ENCODE results near the gene ABCC4.

The ABCC4 gene

GRCh38 chr13:95115525-95115924 lies 185.7 kb downstream of the ABCC4 start:
- no peak for DNase-seq (ENCODE audit: low spot score)

- no peak for DNase-seq (ENCODE audit: low spot score)
These were observed 187.7 kb downstream of the ABCC4 start for GRCh38 chr13:95113601-95114000.

- DNase-seq (ENCODE audit: low spot score), result no peak
These were observed 188.4 kb downstream of the ABCC4 start for GRCh38 chr13:95112883-95113282.

GRCh38 chr13:95111608-95112007 lies 189.6 kb downstream of the ABCC4 start:
- no peak for DNase-seq (ENCODE audit: low spot score)

- no peak for DNase-seq (ENCODE audit: low spot score)
These were observed 194.7 kb downstream of the ABCC4 start for GRCh38 chr13:95106562-95106961.

- DNase-seq (ENCODE audit: low spot score), result no peak
These were observed 200.5 kb downstream of the ABCC4 start for GRCh38 chr13:95100525-95101433.

- DNase-seq (ENCODE audit: low spot score), result no peak
These were observed 201.7 kb downstream of the ABCC4 start for GRCh38 chr13:95099541-95099940.

- DNase-seq (ENCODE audit: low spot score), result no peak
These were observed 202.3 kb downstream of the ABCC4 start for GRCh38 chr13:95098916-95099315.

- no peak for DNase-seq (ENCODE audit: low spot score)
These were observed 209.5 kb downstream of the ABCC4 start for GRCh38 chr13:95091755-95092154.

GRCh38 chr13:95087746-95088305 lies 213.4 kb downstream of the ABCC4 start:
- no peak for DNase-seq (ENCODE audit: low spot score)

- no peak for DNase-seq (ENCODE audit: low spot score)
These were observed 214.5 kb downstream of the ABCC4 start for GRCh38 chr13:95086761-95087160.

GRCh38 chr13:95083758-95084157 lies 217.5 kb downstream of the ABCC4 start:
- DNase-seq (ENCODE audit: low spot score), result no peak

GRCh38 chr13:95083066-95083465 lies 218.2 kb downstream of the ABCC4 start:
- no peak for DNase-seq (ENCODE audit: low spot score)

- no peak for DNase-seq (ENCODE audit: low spot score)
These were observed 225.7 kb downstream of the ABCC4 start for GRCh38 chr13:95075506-95075905.

GRCh38 chr13:95074820-95075219 lies 226.4 kb downstream of the ABCC4 start:
- no peak for DNase-seq (ENCODE audit: low spot score)

GRCh38 chr13:95073747-95074311 lies 227.4 kb downstream of the ABCC4 start:
- DNase-seq (ENCODE audit: low spot score), result no peak

- no peak for DNase-seq (ENCODE audit: low spot score)
These were observed 233.9 kb downstream of the ABCC4 start for GRCh38 chr13:95067303-95067702.

GRCh38 chr13:95060014-95060519 lies 241.2 kb downstream of the ABCC4 start:
- no peak for DNase-seq (ENCODE audit: low spot score)

GRCh38 chr13:95059306-95059705 lies 241.9 kb downstream of the ABCC4 start:
- no peak for DNase-seq (ENCODE audit: low spot score)

GRCh38 chr13:95058680-95059079 lies 242.6 kb downstream of the ABCC4 start:
- DNase-seq (ENCODE audit: low spot score), result no peak

GRCh38 chr13:95056266-95056665 lies 245.0 kb downstream of the ABCC4 start:
- DNase-seq (ENCODE audit: low spot score), result no peak

- DNase-seq (ENCODE audit: low spot score), result no peak
These were observed 250.2 kb downstream of the ABCC4 start for GRCh38 chr13:95050800-95051615.
